ENCODE data around the gene MSX1. TPM values are rescaled to one million over a fixed set of nuclear protein-coding genes. Genes with fewer than 3 reads are reported as not detected.
"Not testable (repeated sequence)": the region's sequence is repeated elsewhere in the genome, so short reads cannot be mapped to it uniquely, and the experiment has no call there.

The MSX1 gene
- total RNA-seq = not detected

DNA sequence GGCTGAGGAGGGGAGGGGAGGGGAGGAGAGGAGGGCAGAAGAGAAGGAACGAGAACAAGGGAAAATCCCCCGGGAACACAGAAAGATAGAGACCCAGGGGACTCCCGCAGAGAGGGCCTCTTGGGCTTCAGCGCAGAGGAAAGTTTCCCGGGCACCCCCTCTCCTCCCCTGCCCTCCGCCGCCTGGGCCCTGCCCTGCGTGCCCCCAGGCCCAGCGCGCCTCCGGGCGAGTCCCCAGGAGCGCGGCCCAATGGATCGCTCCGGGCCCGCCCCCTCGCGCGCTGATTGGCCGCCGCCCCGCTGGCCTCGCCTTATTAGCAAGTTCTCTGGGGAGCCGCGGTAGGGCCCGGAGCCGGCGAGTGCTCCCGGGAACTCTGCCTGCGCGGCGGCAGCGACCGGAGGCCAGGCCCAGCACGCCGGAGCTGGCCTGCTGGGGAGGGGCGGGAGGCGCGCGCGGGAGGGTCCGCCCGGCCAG lies at the start of gene MSX1:
Gene MSX1, plus strand, starts transcription at position 341 of the 474 bp plus-strand sequence. CDS start 235 bp downstream, outside the sequence.
- DNase-seq = peak; percentile 64
- H3K4me3 Mint-ChIP-seq = peak within 1 kb of the TSS; percentile 61
- H3K27me3 Mint-ChIP-seq (ENCODE audit: low read depth) = peaks cover 77% of the 10 kb centered on the region
- H3K9me3 Mint-ChIP-seq = no peaks in the 10 kb centered on the region
- H3K27ac Mint-ChIP-seq = no peak within 1 kb of the TSS
- CTCF ChIA-PET = no interaction called here
- intact Hi-C loops (cut with micrococcal nuclease) = loop anchor here (5.0 to 10.0 kb wide), 2 partner anchors 195 to 472 kb away; partner anchors contain the start of gene NSG1
- peaks cover 46% of the 10 kb centered on the region for H3K4me1 Mint-ChIP-seq (ENCODE audit: low read depth)
- no peaks in the 10 kb centered on the region for H3K36me3 Mint-ChIP-seq (ENCODE audit: low read depth)

DNA sequence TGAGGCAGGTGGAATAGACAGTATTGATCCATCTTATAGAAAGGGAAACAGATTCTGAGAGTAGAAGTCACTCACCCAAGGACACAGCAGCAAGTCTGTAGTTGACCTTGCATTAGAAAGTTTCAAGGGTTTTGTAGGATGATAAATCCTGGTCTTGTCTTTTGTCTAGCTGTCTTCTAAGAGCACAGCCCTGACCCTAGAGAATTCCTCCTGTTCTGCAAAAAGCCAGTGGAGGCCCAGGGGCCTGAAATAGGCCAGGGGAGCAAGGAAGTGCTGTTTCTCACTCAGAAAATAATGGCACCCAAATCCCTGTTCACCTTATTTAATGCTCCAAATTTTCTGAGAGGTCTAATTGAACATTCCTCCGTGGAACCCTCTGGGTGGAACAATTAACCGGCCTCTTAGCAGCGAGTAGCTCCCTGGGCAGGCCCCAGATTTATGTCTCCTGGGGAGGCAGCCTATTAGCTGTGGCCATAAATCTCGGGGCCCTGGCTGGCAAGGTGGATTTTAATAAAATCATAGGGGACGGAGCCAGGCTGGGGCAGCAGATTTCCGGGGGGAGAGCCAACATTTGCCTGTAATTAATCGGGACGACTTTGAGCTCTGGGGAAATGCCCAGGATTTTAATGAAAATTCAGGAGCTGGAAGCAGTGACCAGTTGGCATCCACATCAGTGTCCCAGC lies 49.2 kb upstream of the MSX1 start:
- intact Hi-C loops (cut with micrococcal nuclease) = no loop called here
- Mint-ChIP-seq H3K27ac (no peak overlapping the region), H3K36me3 (ENCODE audit: low read depth) (no peaks in the 10 kb centered on the region), H3K4me3 (no peak overlapping the region), H3K4me1 (ENCODE audit: low read depth) (no peaks in the 10 kb centered on the region), H3K9me3 (peaks cover 10% of the 10 kb centered on the region), H3K27me3 (ENCODE audit: low read depth) (peaks cover 11% of the 10 kb centered on the region)
- DNase-seq = no peak
- CTCF ChIA-PET = no interaction called here

DNA sequence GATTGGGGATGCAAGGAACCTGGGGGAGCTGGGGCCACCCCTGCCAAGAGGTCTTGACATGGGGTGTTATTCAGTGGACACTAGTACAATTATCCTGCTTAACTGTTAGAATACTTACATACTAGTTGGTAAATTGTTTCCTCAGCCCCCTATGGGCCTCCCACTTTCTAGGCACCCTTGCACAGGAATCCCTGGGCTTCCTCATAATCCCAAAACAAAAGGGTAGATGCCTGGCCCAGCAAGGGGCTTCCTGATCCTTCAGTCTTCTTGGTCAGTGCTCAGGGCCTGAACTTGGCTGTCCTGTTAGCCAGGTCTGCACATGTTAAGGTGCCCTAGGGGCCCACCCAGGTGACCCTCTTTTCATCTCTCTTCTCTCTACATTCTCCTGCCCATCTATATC lies 48.7 kb upstream of the MSX1 start:
- H3K27me3 Mint-ChIP-seq (ENCODE audit: low read depth) = peaks cover 11% of the 10 kb centered on the region
- no peak for DNase-seq
- H3K9me3 Mint-ChIP-seq = peaks cover 11% of the 10 kb centered on the region
- no peaks in the 10 kb centered on the region for H3K36me3 Mint-ChIP-seq (ENCODE audit: low read depth)
- H3K4me3 Mint-ChIP-seq = no peak overlapping the region
- H3K4me1 Mint-ChIP-seq (ENCODE audit: low read depth) = no peaks in the 10 kb centered on the region
- intact Hi-C loops (cut with micrococcal nuclease) = no loop called here
- no peak overlapping the region for H3K27ac Mint-ChIP-seq
- CTCF ChIA-PET = no interaction called here

DNA sequence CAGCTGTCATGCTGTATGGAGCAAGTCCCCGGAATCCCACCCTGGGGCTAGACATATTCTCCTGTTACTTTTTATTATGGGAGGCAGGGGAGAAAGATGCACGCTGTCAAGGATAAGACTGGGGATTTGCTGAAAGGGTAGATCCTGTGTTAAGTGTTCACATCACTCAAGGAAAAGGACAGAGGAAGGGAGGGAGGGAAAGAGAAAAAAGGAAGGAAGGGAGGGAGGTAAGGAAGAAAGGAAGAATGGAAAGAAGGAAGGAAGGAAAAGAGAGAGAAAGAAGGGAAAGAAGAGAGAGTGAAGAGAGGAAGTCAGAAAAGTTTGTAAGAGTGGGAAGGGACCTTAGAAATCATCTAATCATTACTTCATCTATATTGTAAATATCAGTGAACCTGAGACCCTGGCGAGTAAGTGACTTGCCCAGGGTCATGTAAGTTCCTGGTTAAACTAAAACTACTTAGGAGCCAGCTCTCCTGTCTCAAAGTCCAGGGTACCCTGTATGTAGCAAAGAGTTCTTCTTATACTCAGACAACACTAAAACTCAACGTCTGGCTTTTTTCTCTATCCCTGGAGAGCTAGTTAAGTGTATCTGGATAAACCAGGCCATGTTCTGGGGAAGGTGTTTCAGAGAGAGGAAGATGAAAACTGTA lies 47.2 kb upstream of the MSX1 start:
- intact Hi-C loops (cut with micrococcal nuclease) = no loop called here
- Mint-ChIP-seq H3K27ac (no peak overlapping the region), H3K27me3 (ENCODE audit: low read depth) (peaks cover 11% of the 10 kb centered on the region), H3K36me3 (ENCODE audit: low read depth) (no peaks in the 10 kb centered on the region), H3K4me1 (ENCODE audit: low read depth) (no peaks in the 10 kb centered on the region), H3K9me3 (peaks cover 20% of the 10 kb centered on the region), H3K4me3 (no peak overlapping the region)
- no peak for DNase-seq
- CTCF ChIA-PET = no interaction called here

DNA sequence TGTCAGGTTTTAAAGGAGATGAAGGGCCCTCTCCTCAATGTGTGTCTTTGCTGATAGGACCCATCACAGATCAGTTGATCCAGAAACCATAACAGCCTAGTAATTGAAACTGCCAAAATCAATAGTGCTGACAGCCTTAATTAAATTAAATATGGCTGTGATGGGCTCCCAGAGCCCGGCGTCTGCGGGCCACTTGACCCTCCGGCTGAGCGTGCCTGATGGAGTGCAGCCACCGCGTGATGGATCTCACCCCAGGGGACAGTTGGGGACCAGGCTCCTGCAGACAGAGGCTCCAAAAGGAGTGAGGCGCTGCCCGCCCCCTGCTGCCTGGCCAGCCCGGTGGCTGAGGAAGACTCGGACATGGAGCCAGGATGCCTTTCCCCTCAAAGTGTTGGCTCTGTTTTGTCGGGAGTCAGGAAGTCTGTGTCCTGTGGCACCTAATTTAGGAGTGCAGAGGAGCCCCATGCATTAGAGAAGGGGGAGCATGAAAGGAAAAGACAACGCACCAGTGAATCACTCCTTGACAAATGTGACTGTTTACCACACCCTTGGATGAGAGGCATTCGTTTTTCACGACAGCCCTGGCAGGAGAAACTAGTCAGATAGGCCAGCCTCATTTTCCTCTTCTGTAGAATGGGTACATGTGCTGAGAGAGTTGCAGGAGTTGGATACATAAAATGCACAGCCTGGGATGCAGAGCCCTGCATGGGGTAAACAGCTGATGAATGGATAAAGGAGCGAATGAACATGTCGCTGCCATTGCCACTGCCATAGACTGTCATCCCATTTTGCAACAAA lies 40.9 kb upstream of the MSX1 start:
- intact Hi-C loops (cut with micrococcal nuclease) = no loop called here
- Mint-ChIP-seq H3K4me1 (ENCODE audit: low read depth) (no peaks in the 10 kb centered on the region), H3K27ac (no peak overlapping the region), H3K36me3 (ENCODE audit: low read depth) (no peaks in the 10 kb centered on the region), H3K27me3 (ENCODE audit: low read depth) (peaks cover 2% of the 10 kb centered on the region), H3K9me3 (peaks cover 27% of the 10 kb centered on the region), H3K4me3 (no peak overlapping the region)
- CTCF ChIA-PET = no interaction called here
- DNase-seq = no peak

DNA sequence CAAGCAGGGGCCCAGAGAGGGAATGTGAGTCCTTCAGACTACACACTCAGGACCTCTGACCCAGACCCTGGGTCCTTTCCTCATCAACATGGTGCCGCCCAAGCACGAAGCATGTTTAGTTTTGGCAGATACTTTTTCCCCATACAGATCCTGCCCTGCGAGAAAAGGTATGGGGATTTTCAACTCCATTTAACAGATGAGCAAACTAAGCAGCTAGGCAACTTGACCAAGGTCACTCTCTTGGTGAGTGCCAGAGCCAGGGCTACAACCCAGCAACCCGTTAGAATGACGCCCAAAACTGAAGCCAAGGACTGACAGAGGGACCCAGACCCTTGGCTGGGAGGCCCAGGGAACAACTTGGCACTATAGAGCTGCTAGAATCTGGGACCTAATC lies 40.3 kb upstream of the MSX1 start:
- Mint-ChIP-seq H3K9me3 (peaks cover 27% of the 10 kb centered on the region), H3K27ac (no peak overlapping the region), H3K27me3 (ENCODE audit: low read depth) (peaks cover 2% of the 10 kb centered on the region), H3K4me1 (ENCODE audit: low read depth) (no peaks in the 10 kb centered on the region), H3K4me3 (no peak overlapping the region), H3K36me3 (ENCODE audit: low read depth) (no peaks in the 10 kb centered on the region)
- intact Hi-C loops (cut with micrococcal nuclease) = no loop called here
- DNase-seq = no peak
- CTCF ChIA-PET = no interaction called here

DNA sequence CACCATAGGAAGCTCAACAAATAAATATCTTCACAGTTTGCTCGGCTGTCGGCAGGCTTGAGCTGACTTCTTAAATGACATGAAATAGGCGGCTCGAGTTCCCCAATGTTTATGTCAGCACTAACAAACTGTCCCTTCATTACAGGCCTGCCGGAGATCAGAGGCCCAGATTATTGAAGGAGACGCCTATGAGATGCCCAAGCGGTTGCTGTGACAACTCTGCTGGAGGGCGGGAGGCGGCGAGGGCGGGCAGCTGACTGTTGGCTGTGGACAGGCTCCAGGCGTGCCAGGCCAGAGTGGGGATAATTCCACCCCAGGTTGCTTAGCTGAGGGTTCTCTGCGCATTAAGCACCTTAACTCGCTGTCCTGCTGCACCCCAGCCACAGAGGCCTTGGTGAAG lies 39.2 kb upstream of the MSX1 start:
- CTCF ChIA-PET = no interaction called here
- DNase-seq = no peak
- Mint-ChIP-seq H3K27me3 (ENCODE audit: low read depth) (peaks cover under 1% of the 10 kb centered on the region), H3K4me3 (no peak overlapping the region), H3K4me1 (ENCODE audit: low read depth) (no peaks in the 10 kb centered on the region), H3K9me3 (peaks cover 30% of the 10 kb centered on the region), H3K27ac (no peak overlapping the region), H3K36me3 (ENCODE audit: low read depth) (no peaks in the 10 kb centered on the region)
- intact Hi-C loops (cut with micrococcal nuclease) = no loop called here

DNA sequence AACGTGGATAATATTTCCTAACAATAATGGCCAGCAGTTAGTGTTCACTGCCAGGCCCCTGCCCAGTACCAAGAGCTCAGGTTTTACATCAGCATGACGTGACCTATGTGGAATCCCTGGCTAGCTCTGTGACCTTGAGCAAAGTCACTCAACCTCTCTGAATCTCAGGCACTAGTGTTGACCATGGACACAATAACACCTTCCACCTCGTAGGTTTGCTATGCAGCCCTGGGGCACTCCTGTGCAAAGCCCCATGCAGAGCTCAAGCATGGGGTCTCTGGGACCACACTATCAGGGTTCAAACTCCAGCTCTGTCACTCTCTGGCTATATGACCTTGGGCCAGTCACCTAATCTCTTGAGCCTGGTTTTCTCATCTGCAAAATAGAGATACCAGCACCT lies 38.7 kb upstream of the MSX1 start:
- Mint-ChIP-seq H3K4me3 (no peak overlapping the region), H3K9me3 (peaks cover 31% of the 10 kb centered on the region), H3K36me3 (ENCODE audit: low read depth) (no peaks in the 10 kb centered on the region), H3K4me1 (ENCODE audit: low read depth) (no peaks in the 10 kb centered on the region), H3K27ac (no peak overlapping the region), H3K27me3 (ENCODE audit: low read depth) (peaks cover 1% of the 10 kb centered on the region)
- DNase-seq = no peak
- CTCF ChIA-PET = no interaction called here
- intact Hi-C loops (cut with micrococcal nuclease) = no loop called here

DNA sequence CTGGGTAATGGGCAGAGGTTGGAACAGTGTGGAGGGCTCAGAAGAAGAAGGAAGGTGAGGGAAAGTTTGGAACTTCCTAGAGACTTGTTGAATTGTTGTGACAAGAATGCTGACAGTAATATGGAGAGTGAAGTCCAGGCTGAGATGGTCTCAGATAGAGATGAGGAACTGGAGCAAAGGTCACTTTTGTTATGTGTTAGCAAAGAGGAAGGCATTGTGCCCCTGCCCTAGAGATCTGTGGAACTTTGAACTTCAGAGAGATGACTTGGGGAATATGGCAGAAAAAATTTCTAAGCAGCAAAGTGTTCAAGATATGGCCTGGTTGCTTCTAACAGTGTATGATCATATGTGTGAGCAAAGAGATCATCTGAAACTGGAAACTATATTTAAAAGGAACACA lies 37.9 kb upstream of the MSX1 start:
- Mint-ChIP-seq H3K9me3 (peaks cover 30% of the 10 kb centered on the region), H3K27ac (no peak overlapping the region), H3K4me3 (no peak overlapping the region), H3K36me3 (ENCODE audit: low read depth) (no peaks in the 10 kb centered on the region), H3K27me3 (ENCODE audit: low read depth) (peaks cover 2% of the 10 kb centered on the region), H3K4me1 (ENCODE audit: low read depth) (no peaks in the 10 kb centered on the region)
- DNase-seq = no peak
- intact Hi-C loops (cut with micrococcal nuclease) = no loop called here
- CTCF ChIA-PET = no interaction called here

DNA sequence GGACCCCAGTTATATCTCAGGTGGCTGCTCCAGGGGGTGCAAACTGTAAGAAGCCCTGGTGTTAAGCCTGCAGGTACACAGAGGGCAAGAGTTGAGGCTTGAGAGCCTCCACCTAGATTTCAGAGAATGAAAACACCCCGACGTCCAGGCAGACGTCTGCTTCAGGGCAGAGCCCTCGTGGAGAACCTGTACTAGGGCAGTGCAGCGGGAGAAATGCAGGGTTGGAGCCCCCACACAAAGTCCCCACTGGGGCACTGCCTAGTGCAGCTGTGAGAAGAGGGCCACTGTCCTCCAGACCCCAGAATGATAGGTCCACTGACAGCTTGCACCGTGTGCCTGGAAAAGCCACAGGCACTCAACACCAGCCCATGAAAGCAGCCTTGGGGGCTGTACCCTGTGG lies 37.2 kb upstream of the MSX1 start:
- CTCF ChIA-PET; H3K4me3 Mint-ChIP-seq; intact Hi-C loops (cut with micrococcal nuclease); H3K27me3 Mint-ChIP-seq (ENCODE audit: low read depth); H3K27ac Mint-ChIP-seq; DNase-seq; H3K4me1 Mint-ChIP-seq (ENCODE audit: low read depth); H3K36me3 Mint-ChIP-seq (ENCODE audit: low read depth): not testable (repeated sequence)
- H3K9me3 Mint-ChIP-seq = peaks cover 24% of the 10 kb centered on the region

DNA sequence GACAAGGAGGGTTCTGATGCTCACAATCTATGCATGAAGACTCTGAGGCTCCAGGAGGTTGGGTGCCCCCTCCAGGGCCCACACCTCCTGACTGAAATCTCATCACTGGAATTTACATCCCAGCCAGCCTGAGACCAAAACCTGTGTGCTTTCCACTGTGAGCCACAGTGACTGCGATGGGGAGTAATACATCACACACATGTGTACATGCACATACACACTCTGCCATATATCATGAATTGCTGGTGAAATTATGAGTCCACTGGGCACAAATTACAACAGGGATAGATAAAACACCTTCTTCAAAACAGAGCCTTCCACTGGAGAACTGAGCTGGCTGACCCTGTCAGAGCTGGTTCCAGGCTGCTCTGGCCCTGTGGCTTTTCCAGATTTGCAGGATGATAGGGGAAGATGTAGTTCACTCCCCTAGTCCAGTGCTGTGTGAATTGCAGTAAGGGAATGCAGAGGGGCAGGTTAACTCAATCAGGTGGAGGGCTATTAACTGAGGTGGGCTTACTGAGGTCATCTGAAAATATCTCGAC lies 35.8 kb upstream of the MSX1 start:
- CTCF ChIA-PET = no interaction called here
- Mint-ChIP-seq H3K36me3 (ENCODE audit: low read depth) (no peaks in the 10 kb centered on the region), H3K27me3 (ENCODE audit: low read depth) (peaks cover 2% of the 10 kb centered on the region), H3K27ac (no peak overlapping the region), H3K4me1 (ENCODE audit: low read depth) (no peaks in the 10 kb centered on the region), H3K4me3 (no peak overlapping the region), H3K9me3 (peaks cover 20% of the 10 kb centered on the region)
- DNase-seq = no peak
- intact Hi-C loops (cut with micrococcal nuclease) = no loop called here

DNA sequence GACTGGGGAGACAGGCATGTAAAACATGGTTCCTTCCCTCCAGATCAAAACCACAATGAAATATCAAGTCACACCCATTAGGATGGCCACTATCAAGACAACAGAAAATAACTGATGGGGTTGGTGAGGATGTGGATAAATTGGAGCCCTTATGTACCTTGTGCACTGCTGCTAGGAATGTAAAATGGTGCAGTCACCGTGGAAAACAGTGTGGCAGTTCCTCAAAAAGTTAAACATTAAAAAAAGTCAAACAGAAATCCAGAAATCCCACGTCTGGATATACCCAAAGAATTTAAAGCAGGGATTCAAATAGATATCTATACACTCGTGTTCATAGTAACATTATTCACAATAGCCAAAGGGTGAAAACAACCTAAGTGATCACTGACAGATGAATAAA lies 35.2 kb upstream of the MSX1 start:
- intact Hi-C loops (cut with micrococcal nuclease) = no loop called here
- CTCF ChIA-PET = no interaction called here
- peaks cover 6% of the 10 kb centered on the region for H3K27me3 Mint-ChIP-seq (ENCODE audit: low read depth)

More for the DNA sequence above, 35.2 kb upstream of the MSX1 start:
- DNase-seq = no peak
- Mint-ChIP-seq H3K27ac (no peak overlapping the region), H3K9me3 (peaks cover 20% of the 10 kb centered on the region), H3K36me3 (ENCODE audit: low read depth) (no peaks in the 10 kb centered on the region), H3K4me1 (ENCODE audit: low read depth) (no peaks in the 10 kb centered on the region), H3K4me3 (no peak overlapping the region)
